GM18870 (cell line): Measurements from ENCODE around the gene ADAMTS17.
A peak's percentile ranks its signal among the peaks of the same experiment; 100 is the strongest.

Source experiments
- ATAC-seq: cut with Tn5 transposase; IDR thresholded peaks from one replicate; pipeline ENCODE4 v1.9.1; 2021; ENCODE audit warnings: moderate library complexity; ENCODE audit not compliant: unreplicated experiment

Gene ADAMTS17

DNA sequence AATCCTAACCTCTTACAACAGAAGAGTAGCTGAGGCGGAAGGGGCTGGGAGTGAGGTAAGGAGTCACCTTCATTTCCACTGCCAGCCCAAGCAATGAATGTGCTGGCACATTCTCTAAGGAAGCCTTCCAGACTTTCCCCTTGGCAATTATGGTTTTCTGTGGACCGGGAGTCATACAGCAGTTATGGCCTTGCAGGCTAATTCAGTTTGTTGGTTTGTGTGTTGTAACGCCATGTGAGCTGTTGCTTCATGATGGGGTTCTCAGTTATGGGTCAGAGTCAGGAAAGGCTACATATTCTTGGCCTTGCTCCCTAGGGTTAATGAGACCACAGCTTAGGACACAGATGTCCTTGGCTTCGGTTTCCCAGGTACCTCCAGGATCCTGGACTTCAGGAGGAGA lies 137.0 kb downstream of the ADAMTS17 start:
- no peak for ATAC-seq

DNA sequence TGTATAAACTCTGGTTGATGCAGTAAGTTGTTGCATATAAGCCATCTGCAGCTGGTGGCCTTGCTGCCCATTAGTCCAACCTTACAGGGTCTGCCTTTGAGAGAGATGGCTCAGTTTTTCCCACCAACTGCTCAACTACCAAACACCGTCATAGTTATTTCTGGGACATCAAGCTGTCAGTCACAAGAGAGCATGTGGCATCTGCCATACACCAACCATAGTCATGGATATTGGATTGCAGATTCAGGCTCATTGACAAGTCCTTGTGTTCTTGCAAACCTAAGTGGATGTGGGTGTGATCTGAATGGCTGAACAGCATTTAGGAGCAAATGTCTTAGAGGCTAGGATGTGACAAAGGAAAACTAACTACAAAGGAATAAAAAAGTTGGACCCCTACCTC lies 137.6 kb downstream of the ADAMTS17 start:
- no peak for ATAC-seq

DNA sequence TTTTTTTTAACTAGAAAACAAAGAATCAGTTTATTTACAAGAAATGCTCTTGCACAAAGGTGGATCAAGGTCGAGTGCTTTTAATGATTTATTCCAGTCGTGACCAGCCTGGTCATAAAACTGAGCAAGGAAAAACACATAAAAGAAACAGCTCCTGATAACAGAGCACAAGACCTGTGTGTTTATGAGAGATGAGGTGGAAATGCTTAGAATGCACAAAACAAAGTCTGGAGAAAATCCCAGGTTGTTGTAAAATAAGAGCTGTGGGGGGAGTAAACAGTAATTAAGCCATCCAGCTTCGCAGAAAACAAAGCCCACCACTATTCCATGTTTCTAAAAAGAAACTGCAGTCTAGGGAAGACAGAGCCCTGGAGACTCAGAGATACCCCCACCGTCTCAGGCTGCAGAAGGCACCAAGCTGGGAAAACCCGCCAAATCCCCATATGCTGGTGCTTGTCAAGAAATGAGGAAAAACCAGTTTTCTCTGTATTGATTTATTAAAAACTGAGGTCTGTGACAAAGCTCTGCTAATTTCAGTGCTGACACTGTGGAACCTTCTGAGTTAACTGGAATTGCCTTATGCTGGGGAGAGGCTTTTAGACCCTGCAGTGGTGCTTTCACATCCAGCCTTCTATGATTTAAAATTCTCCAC lies 139.3 kb downstream of the ADAMTS17 start:
- no peak for ATAC-seq

DNA sequence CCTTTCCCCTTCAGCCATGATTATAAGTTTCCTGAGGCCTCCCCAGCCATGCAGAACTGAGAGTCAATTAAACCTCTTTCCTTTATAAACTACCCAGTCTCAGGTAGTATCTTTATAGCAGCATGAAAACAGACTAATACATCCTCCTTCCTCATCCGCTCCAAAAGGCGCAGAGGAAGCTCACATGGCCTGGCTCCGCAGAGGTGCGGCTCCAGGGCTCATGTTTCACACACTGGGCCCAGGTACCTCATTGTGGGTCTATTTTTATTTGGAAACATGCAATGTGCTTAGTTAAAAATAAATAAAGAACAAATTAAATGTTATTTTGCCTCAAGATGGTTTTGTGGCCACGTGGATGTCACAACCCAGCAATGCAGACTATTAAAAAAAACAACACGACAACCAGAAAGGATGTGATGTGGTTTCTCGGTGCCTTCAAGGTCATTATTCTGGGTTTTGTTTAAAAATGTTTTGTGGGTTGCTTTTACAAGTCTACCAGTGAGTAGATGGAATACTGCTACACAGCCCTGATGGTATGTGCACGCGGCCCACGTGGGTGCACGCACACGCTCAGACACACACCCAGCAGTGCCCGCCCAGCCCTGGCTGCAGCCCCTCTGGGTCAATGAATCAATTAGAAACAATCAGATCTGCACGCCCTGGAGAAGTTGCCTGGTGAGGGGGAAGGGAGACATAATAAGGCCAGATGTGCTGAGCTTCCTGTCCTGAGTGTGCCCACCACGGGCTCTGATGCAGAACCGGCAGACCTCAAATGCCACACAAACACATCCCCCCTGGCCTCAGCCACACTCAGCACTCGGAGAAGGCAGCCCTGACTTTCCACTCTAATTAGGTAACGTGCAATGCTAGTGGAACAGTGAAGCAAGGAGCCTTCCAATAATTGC lies 140.1 kb downstream of the ADAMTS17 start:
- peak; percentile 47 for ATAC-seq

DNA sequence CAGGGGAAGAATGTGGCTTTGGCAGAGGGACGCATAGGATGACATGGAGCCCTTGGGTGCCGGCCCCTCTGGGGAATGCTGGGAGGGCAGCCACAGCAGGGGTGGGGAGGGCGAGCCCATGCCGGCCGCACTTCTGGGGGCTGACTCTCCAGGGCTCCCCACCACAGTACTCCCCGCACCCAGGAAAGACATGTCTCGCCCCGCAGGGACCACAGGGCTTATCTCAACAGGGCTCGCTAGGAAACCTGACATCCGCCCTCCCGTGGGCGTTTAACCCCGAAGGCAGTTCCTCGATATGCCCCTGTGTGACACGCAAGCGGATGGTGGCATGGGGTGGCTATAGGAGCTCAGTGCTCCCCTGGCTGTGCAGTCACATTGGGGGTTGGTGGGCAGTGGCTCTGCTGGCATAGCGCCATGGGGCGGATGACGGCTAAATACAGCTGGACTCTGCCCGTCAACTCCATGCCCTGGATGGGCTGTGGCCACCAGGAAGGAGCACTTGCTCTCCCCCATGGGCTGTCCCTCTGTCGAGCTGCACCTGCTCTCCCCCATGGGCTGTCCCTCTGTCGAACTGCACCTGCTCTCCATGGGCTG lies 141.4 kb downstream of the ADAMTS17 start:
- ATAC-seq = no peak

DNA sequence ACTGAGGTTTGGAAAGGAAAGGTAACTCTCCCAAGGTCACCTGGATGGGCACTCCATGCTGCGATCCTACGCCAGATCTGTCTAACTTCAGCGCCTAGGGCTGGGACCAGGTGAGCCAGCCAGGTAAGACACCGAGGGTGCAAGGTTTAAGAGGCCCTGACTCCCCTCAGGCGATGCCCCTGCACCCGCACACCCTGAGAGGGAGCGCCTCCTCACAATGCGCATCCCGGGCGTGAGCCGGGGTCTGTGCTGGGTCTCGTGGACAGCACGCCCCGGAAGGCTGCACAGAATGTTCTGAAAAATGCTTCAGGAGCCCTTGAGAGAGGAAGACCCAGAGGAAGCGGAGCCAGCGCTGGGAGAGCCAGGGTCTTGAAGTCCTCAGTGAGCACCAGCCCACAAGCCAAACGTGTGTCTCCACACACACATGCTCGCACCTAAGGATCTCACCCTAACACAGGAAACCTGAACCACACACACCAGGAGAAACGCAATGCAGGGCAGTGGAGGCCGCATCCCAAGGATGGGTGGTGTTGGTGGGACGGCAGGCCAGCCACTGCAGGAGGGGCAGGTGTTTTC lies 142.0 kb downstream of the ADAMTS17 start:
- no peak for ATAC-seq

DNA sequence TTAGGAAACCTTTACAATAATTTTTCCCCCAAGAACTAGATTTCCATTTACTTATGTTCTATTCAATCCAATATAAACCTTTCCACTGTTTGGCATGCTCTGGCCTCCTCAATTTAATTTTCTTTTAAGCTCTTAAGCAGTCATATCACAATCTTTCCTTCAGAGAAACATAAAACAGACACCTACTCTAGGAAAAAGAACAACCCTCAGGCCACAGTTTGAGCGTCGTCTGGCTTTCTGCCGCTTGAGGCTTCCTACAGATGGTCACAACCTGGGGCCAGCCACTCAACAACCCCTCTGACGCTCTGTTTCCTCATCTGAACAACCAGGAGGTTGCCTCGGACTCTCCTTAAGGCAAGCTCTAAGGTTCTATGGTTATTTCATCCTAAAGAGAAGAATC lies 143.3 kb downstream of the ADAMTS17 start:
- no peak for ATAC-seq

DNA sequence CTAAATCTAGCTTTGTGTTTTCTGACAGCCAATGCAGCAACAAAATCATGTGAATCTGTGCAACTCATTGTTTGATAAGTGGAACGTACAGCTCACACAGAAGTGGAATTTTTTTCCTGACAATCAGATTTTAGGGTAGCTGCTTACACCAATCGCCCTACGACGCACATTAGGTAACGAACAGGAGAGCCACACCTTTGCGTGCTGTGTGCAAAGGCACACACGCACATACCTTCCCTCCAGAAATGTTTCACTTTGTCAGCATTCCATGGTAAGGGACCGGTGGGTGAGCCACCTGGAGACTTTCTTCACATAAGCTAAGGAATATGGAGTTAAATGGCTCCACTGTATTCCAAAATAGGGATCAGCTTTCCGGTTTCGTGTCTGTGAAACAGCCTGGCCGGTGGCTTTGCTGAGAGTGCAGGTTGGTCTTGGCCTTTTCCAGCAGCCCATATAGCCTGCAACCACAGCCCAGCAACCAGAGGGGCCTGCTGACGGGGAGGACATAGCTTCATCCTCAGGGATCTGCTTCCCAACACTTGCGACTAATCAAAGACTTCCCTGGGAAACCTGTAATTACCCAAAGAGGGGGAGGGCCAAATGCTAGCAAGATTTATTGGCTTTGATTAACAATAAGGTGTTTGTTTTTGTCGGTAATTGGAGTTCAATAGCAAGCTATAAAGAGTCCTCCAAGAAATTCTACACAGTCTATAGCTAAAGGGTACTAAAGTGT lies 145.3 kb downstream of the ADAMTS17 start:
- ATAC-seq = no peak

DNA sequence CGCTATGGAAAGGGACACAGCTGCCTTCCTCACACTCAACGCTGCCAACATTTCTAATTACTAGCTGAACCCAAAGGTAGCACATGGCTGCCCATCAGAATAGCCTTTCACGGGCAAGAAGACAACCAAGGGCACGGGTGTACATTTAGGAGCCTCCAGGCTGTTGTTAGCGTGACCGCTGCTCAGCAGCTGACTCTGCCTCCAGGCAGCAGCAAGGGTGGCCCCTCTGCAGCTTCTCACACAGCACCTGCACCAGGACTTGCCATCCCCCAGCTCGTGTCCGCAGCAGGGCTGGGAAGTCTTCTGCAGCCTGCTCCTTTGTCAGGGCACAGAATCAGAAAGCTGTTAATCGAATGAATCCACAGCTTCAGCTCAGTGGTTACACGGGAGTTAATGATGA lies 146.8 kb downstream of the ADAMTS17 start:
- ATAC-seq = no peak

DNA sequence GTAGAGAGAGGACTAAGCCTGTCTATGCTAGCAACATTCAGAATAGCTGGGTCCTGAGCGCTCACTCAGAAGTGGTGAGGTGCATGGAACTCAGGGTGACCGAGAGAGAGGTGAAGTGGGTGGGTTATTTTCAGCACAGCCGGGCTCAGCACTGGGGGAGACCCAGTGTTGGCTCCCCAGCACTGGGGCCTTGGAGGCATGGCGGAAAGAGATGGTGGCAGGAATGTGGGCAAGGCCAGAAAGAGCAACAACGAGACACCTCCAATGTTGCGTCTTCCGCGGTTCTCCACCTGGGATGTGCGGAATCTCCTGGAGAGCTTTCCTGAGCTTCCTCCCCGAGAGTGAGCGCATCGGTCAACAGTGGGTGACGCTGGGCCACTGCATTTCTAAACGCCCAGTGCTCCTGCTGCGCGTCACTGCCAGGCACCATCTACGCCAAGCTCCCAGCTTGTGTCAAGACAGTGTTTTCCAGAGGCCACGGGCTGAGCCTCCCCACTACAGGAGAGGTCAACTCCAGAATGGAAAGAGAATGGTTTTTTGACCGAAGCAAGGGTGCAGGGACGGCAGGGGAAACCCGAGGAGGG lies 148.4 kb downstream of the ADAMTS17 start:
- ATAC-seq = no peak

DNA sequence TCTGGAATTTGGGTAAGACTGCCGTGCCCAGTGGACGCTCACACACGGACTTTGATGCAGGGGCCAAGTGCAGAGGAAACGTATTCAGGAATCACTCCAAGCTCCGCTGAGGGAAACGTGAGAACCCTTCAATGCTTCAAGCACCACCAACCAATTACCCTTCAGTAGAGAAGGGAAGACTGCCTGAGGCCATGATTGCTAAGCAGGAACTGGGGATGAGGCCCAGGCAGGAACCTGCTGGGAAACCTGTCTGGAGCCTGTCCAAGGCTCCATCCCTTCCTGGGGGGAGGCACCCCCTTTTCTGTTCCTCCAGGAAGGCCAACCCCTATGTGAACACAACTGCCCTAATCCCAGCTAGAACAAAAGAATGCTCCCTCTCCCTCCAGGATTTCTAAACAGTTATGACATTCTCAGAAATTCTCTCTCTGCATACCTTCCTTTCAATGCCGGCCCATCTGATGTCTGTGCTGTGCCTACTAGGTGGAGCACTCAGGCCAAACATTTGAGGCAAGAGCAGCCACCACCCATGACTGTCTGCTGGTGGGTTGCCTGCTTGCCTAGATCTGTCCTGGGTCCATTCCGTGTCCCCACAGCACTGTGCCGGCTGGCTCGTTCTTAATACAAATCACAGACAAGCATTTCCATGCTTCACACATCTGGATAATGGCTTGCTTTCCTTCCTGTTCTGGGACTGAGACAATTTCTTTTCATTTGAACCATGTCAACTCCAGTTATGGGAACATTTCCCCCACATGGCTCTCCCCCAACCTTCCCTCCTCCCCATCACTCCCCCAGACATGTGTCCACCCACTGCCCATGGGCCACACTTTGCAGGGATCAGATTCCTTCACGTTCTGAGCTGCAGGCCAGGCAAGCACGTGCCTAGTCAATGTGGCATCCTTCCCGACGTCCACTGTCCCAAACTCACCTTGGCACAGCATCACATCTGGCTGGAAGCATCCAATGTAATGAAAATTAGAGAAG lies 149.4 kb downstream of the ADAMTS17 start:
- ATAC-seq = no peak

DNA sequence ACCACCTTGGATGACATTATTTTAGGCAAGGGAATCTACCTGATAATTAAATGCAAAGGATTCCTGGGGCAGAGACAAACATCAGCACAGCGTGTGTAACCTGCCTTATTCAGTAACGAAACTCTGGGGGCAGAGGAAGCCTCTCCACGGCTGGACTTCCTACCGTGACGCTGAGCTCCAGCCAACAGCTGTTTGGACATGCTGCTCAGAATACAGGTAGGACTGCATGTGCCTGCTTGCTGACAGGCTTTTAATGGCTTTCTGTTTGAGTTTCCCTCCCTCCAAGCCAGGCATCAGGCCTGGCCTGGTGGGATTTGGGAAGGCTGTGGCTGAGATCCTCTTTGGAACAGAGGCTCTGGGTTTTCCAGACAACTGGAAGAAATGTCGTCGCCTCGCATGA lies 150.6 kb downstream of the ADAMTS17 start:
- ATAC-seq = no peak

DNA sequence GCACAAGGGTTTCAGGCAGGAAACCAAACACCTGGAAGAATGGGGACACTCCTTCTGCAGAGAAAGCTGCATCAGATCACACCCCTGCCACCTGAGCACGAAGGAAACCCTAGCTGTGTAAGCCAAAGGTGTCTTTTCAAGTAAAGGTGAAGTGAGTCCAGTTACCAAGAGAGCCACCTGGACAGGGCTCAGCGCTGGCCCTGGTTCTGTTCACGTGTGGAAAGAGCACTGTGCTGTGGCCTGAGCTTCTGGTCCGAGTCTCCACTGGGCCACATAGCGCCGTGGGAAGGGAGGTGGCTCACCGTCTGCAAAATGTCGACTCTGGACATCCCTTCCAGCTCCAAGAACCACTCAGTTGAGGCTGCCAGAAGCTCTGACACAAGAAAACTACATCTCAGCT lies 151.1 kb downstream of the ADAMTS17 start:
- ATAC-seq = no peak

DNA sequence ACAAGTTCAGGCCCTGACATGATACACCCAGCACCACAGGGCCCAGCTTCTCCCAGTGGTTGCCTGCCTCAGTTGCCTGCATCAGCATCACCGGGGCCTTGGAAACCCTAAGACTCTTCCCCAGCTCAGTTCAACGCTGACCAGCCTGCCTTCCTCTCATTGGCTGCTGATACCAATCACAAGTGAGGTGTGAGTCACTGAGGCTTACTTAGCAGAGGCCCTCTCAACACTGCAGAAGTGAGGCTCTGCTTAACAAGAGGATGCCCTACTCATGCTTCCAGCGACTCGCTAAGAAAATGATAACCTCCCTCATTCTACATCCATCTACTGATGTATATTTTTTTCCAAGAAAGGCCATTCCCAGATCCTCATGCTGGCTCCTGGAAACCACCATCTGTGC lies 151.9 kb downstream of the ADAMTS17 start:
- no peak for ATAC-seq

DNA sequence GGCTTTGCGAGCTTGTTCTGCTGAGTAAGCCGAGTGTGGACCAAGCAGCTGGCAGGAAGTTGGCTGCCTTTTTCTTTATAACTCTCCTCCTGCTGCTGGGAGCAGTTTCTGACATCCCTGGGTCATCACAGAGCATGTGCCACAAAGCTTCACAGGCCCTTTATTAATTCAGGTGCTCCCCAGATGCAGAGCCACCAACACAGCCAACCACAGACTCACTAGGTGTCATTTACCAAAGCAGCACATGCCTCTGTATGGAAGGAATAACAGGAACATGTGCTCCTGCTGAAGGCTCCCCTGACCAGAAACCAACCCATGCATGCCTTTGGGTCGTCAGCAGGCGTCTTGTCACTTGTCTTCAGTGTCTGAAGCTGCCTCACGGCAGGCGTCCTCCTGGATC lies 152.5 kb downstream of the ADAMTS17 start:
- no peak for ATAC-seq

DNA sequence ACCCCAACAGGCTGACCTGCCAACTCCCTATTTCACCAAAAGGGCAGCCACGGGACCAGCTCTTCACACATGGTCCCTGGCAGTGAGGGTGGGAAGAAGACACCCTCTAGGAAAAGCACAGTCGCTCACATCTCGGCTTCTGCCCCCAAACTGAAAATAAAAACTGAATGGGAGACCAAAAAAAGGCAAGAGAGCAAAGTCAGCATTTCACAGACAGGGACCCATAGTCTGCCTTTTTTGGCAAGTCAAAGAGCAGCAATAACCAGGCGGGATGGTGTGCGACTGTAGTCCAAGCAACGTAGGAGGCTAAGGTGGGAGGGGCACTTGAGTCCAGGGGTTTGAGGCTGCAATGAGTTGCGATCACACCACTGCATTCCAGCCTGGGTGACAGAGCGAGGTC lies 154.1 kb downstream of the ADAMTS17 start:
- ATAC-seq = no peak

DNA sequence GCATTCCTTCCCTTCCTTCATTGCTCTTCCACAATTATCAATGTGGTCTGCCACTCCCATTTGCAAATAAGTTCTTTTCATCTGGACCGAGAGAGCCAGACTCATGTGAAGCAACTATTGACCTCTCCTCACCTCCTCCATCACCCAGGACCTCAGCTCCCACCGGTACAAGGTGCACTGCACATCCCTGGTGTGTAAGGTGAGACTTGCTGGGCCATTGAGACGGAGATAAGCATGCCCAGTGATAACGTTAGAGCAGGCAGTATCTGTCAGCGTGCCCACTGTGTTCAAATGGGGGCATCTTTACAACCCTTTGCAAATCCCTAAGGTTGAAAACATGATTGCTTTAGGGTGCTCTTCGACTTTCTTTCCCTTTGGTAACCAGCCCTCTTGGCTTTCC lies 154.8 kb downstream of the ADAMTS17 start:
- no peak for ATAC-seq

DNA sequence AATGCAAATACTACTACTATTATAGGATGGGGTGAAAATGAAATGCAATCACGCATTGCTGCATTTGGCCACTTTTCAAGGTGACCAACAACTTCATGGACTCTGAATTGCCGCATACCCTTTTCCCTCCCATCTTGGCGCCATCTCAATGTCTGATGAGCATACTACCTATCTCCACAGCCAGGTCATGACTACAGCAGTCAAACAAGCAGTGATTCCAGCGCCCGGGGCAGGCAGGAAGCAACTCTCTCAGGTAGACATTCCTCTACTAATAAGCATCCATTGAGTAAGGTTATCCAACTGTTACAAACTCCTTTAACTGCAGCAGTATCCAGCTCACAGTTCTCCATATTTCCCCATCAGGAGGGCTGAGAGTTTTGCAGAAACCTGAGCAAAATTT lies 155.4 kb downstream of the ADAMTS17 start:
- no peak for ATAC-seq

DNA sequence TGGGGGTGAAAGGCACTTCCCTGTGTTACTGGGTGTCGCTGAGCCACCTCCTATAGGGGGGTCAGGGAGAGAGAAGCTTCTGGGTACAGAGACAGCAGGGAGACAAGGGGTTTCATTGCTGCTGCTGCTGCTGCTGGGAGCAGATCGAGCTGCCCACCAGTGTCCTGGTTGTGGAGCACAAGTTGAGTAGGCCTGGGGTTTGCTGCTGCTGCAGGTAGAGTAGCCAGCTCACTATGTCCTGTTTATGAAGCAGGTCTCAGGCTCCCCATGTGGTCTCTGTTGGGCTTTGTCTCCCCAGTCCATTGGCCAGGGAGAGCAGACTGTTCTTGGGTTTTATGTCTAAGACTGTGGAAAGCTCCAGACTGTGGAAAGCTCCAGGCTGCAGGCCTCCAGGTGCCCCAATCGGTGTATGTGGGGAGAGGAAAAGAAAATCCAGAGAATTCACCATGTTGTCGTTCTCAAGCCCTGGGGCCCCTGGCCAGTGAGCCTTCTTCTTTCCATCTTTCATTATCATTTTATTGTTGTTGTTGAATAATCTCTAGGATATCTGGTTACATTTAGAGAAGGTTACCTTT lies 157.8 kb downstream of the ADAMTS17 start:
- no peak for ATAC-seq
